Hepatocyte (in vitro differentiated cells): Measurements from ENCODE around the gene PRSS36. TPM values are rescaled to one million over a fixed set of nuclear protein-coding genes. Genes with fewer than 3 reads are reported as not detected.

Experiments
- DNase-seq: peaks from one replicate; pipeline ENCODE4 v3.0.0-alpha.2; 2016; ENCODE audit warnings: low spot score
- H2AFZ ChIP-seq: fragments of 200-600 bp; sonication (generic); 2 replicates; pipeline ENCODE4 v1.6.0; 2016; ENCODE audit warnings: antibody characterized with exemption, mild to moderate bottlenecking
- H3K27ac ChIP-seq: fragments of 200-600 bp; sonication (generic); 2 replicates; pipeline ENCODE4 v1.5.1; 2016; ENCODE audit warnings: mild to moderate bottlenecking
- H3K27me3 ChIP-seq: fragments of 200-600 bp; sonication (generic); 2 replicates; pipeline ENCODE4 v1.6.1; 2016
- H3K36me3 ChIP-seq: fragments of 200-600 bp; sonication (generic); replicated peaks from 2 replicates; pipeline ENCODE4 v1.5.1; 2016; ENCODE audit warnings: low read depth; ENCODE audit not compliant: insufficient read depth
- H3K4me1 ChIP-seq: fragments of 200-600 bp; sonication (generic); 2 replicates; pipeline ENCODE4 v1.5.1; 2016; ENCODE audit warnings: mild to moderate bottlenecking, moderate library complexity; ENCODE audit not compliant: insufficient read depth
- H3K4me2 ChIP-seq: fragments of 200-600 bp; sonication (generic); 2 replicates; pipeline ENCODE4 v1.6.0; 2016
- H3K4me3 ChIP-seq: fragments of 200-600 bp; sonication (generic); 2 replicates; pipeline ENCODE4 v1.5.1; 2016; ENCODE audit warnings: mild to moderate bottlenecking
- H3K79me2 ChIP-seq: fragments of 200-600 bp; sonication (generic); 2 replicates; pipeline ENCODE4 v1.6.0; 2017; ENCODE audit warnings: mild to moderate bottlenecking
- H3K9me2 ChIP-seq: fragments of 200-600 bp; sonication (generic); replicated peaks from 2 replicates; pipeline ENCODE4 v1.6.0; 2017; ENCODE audit warnings: mild to moderate bottlenecking; ENCODE audit not compliant: insufficient read depth
- H3K9me3 ChIP-seq: fragments of 200-600 bp; sonication (generic); 2 replicates; pipeline ENCODE4 v1.5.1; 2016; ENCODE audit warnings: low read depth, mild to moderate bottlenecking
- H4K20me1 ChIP-seq: fragments of 200-600 bp; sonication (generic); 2 replicates; pipeline ENCODE4 v1.6.0; 2016; ENCODE audit warnings: mild to moderate bottlenecking; ENCODE audit not compliant: insufficient read depth, poor library complexity, severe bottlenecking
- CTCF ChIP-seq: fragments of 200-600 bp; sonication (generic); IDR thresholded peaks from 2 replicates; pipeline ENCODE4 v1.5.1; 2016; ENCODE audit warnings: antibody characterized with exemption, mild to moderate bottlenecking; ENCODE audit not compliant: poor library complexity
- EZH2 ChIP-seq: fragments of 200-600 bp; sonication (generic); IDR thresholded peaks from 2 replicates; pipeline ENCODE4 v1.6.1; 2016; ENCODE audit warnings: antibody characterized with exemption, mild to moderate bottlenecking, borderline replicate concordance
- EZH2phosphoT487 ChIP-seq: fragments of 200-600 bp; sonication (generic); IDR thresholded peaks from one replicate; pipeline ENCODE4 v1.6.1; 2018; ENCODE audit warnings: antibody characterized with exemption, mild to moderate bottlenecking, low read depth, moderate library complexity; ENCODE audit not compliant: unreplicated experiment, severe bottlenecking
- WGBS: methylation state at CpG from one replicate; pipeline ENCODE4 v1.1.6; 2016; ENCODE audit warnings: low lambda C conversion rate; ENCODE audit errors: missing lambda C conversion rate; 5-methylcytosine and 5-hydroxymethylcytosine counted together
- polyA plus RNA-seq: library from polyadenylated mRNA; unstranded; fragments of >200 nt; fragmentation: Nextera tagmentation; extraction: Ambion mirVana; gene quantifications from 2 replicates; pipeline ENCODE4 v1.2.1, GENCODE V29; 2016
- total RNA-seq: library from RNA; depleted of rRNA; stranded (reverse); fragments of >200 nt; gene quantifications from 2 replicates; pipeline ENCODE4 v1.2.3, GENCODE V29; 2014

PRSS36 gene
- total and polyA plus RNA-seq, 2 experiments from 2014 or later, result 0.63 to 1.4 TPM

GRCh38 chr16:31125844-31126243, 24.0 kb downstream of the PRSS36 start:
- Histone ChIP-seq H2AFZ (no peak overlapping the region), H3K36me3 (no peaks in the 10 kb centered on the region), H3K27ac (no peak overlapping the region), H3K9me3 (no peaks in the 10 kb centered on the region), H3K27me3 (no peaks in the 10 kb centered on the region), H4K20me1 (no peaks in the 10 kb centered on the region), H3K9me2 (no peaks in the 10 kb centered on the region), H3K79me2 (no peaks in the 10 kb centered on the region), H3K4me2 (no peak overlapping the region), H3K4me3 (no peak overlapping the region), H3K4me1 (peaks cover 23% of the 10 kb centered on the region)
- DNase-seq, result no peak
- 94% methylated on average over 3 of the region's 3 CpGs for WGBS
- TF ChIP-seq EZH2phosphoT487, result no peak
- TF ChIP-seq EZH2, result no peak
- TF ChIP-seq CTCF, result no peak

GRCh38 chr16:31120129-31120528, 29.7 kb downstream of the PRSS36 start:
- no peaks in the 10 kb centered on the region for H3K9me2 ChIP-seq
- H3K27me3 ChIP-seq, result no peaks in the 10 kb centered on the region
- H3K4me2 ChIP-seq, result no peak overlapping the region
- H3K4me1 ChIP-seq, result peaks cover 6% of the 10 kb centered on the region
- no peaks in the 10 kb centered on the region for H3K36me3 ChIP-seq
- H3K9me3 ChIP-seq, result no peaks in the 10 kb centered on the region
- H3K27ac ChIP-seq, result no peak overlapping the region
- H3K79me2 ChIP-seq, result peaks cover 29% of the 10 kb centered on the region
- TF ChIP-seq EZH2phosphoT487, result no peak
- TF ChIP-seq EZH2, result no peak
- TF ChIP-seq CTCF, result no peak
- H2AFZ ChIP-seq, result no peak overlapping the region
- no peak overlapping the region for H3K4me3 ChIP-seq
- 98% methylated on average over 16 of the region's 16 CpGs for WGBS
- DNase-seq, result peak; percentile 3
- no peaks in the 10 kb centered on the region for H4K20me1 ChIP-seq

GRCh38 chr16:31118223-31119155, 31.4 kb downstream of the PRSS36 start:
- H3K4me2 ChIP-seq, result peak overlapping the region; percentile 83

More at GRCh38 chr16:31118223-31119155, 31.4 kb downstream of the PRSS36 start:
- Histone ChIP-seq H3K27me3 (no peaks in the 10 kb centered on the region), H2AFZ (peak overlapping the region; percentile 3), H3K4me3 (peak overlapping the region; percentile 24), H3K36me3 (no peaks in the 10 kb centered on the region), H3K79me2 (peaks cover 29% of the 10 kb centered on the region), H3K9me2 (no peaks in the 10 kb centered on the region), H4K20me1 (no peaks in the 10 kb centered on the region), H3K27ac (peak overlapping the region; percentile 96), H3K4me1 (peaks cover 10% of the 10 kb centered on the region), H3K9me3 (no peaks in the 10 kb centered on the region)
- DNase-seq, result peak; percentile 56
- 68% methylated on average over 9 of the region's 9 CpGs for WGBS
- TF ChIP-seq EZH2phosphoT487 (no peak), CTCF (no peak), EZH2 (no peak)
